IMR-90 (cell line): ENCODE data around the gene GPR152. TPM values are rescaled to one million over a fixed set of nuclear protein-coding genes. Genes with fewer than 3 reads are reported as not detected.

Experiments
- ATAC-seq: fragments of 200-7000 bp; cut with Tn5 transposase; 2 replicates; pipeline ENCODE4 v1.9.1; 2020; ENCODE audit warnings: low read depth, mild to moderate bottlenecking, moderate library complexity
- BruUV-seq: library from RNA; stranded (reverse); fragments of 400-500 nt; replicated peaks from 2 replicates; lab custom pipeline; 2021; lab: Mats Ljungman, UMichigan
- CTCF ChIA-PET: fragments of 300-600 bp; formaldehyde crosslinking; extraction: SDS; loops from one replicate; lab custom pipeline; 2021; ENCODE audit warnings: antibody characterized with exemption; lab: Yijun Ruan, JAX
- POLR2A ChIA-PET: fragments of 300-600 bp; sonication (Branson Sonifier 250); formaldehyde crosslinking; loops from one replicate; lab custom pipeline; 2022; ENCODE audit warnings: antibody characterized with exemption; ENCODE audit not compliant: unreplicated experiment; lab: Charles Lee
- DNase-seq: peaks from one replicate; pipeline ENCODE4 v3.0.0; 2013
- H2AFZ ChIP-seq: replicated peaks from 2 replicates; pipeline ENCODE3; 2013; ENCODE audit warnings: low read length, mild to moderate bottlenecking; ENCODE audit not compliant: poor library complexity
- H2AK5ac ChIP-seq: 2 replicates; pipeline ENCODE4 v1.6.1; 2013; ENCODE audit warnings: low read depth, low read length, inconsistent platforms
- H2AK9ac ChIP-seq: replicated peaks from 2 replicates; pipeline ENCODE3; 2013; ENCODE audit warnings: mild to moderate bottlenecking, low read depth, low read length, moderate library complexity; ENCODE audit not compliant: poor library complexity
- H2BK120ac ChIP-seq: 2 replicates; pipeline ENCODE4 v1.6.1; 2013; ENCODE audit warnings: low read depth, low read length, inconsistent platforms
- H2BK15ac ChIP-seq: 3 replicates; pipeline ENCODE4 v1.6.1; 2013; ENCODE audit warnings: low read depth, low read length, inconsistent platforms
- H2BK20ac ChIP-seq: 2 replicates; pipeline ENCODE4 v1.6.1; 2013; ENCODE audit warnings: low read depth, mild to moderate bottlenecking, inconsistent platforms, low read length, moderate library complexity
- H2BK5ac ChIP-seq: 2 replicates; pipeline ENCODE4 v1.6.1; 2013; ENCODE audit warnings: mild to moderate bottlenecking, low read depth, low read length, inconsistent platforms; ENCODE audit not compliant: poor library complexity, severe bottlenecking
- H3K14ac ChIP-seq: replicated peaks from 2 replicates; pipeline ENCODE4 v1.6.1; 2013; ENCODE audit warnings: low read depth, low read length, inconsistent platforms
- H3K18ac ChIP-seq: 2 replicates; pipeline ENCODE4 v1.6.1; 2013; ENCODE audit warnings: low read depth, low read length, control low read depth
- H3K23ac ChIP-seq: 2 replicates; pipeline ENCODE4 v1.6.1; 2013; ENCODE audit warnings: low read depth, low read length, inconsistent platforms
- H3K27ac ChIP-seq: 2 replicates; pipeline ENCODE4 v1.5.1; 2013; ENCODE audit warnings: mild to moderate bottlenecking, control low read depth, low read length; ENCODE audit not compliant: insufficient read depth
- H3K27me3 ChIP-seq: 2 replicates; pipeline ENCODE4 v1.6.1; 2013; ENCODE audit warnings: low read length; ENCODE audit not compliant: control insufficient read depth, insufficient read depth
- H3K36me3 ChIP-seq: 2 replicates; pipeline ENCODE4 v1.6.1; 2013; ENCODE audit warnings: low read length, mixed read lengths; ENCODE audit not compliant: control insufficient read depth, insufficient read depth
- H3K4ac ChIP-seq: 2 replicates; pipeline ENCODE4 v1.6.1; 2013; ENCODE audit warnings: low read depth, low read length, inconsistent platforms
- H3K4me1 ChIP-seq: 2 replicates; pipeline ENCODE4 v1.6.1; 2013; ENCODE audit warnings: low read length, mixed read lengths; ENCODE audit not compliant: control insufficient read depth, insufficient read depth
- H3K4me2 ChIP-seq: 2 replicates; pipeline ENCODE4 v1.6.1; 2013; ENCODE audit warnings: low read depth, mild to moderate bottlenecking, control low read depth, low read length, moderate library complexity
- H3K4me3 ChIP-seq: 2 replicates; pipeline ENCODE4 v1.5.1; 2013; ENCODE audit warnings: low read depth, mild to moderate bottlenecking, control low read depth, low read length, moderate library complexity; ENCODE audit not compliant: insufficient read depth
- H3K56ac ChIP-seq: 2 replicates; pipeline ENCODE4 v1.6.1; 2013; ENCODE audit warnings: low read length, inconsistent platforms; ENCODE audit not compliant: insufficient read depth; ENCODE audit errors: extremely low read depth
- H3K79me1 ChIP-seq, 2 experiments: 2 replicates each; pipeline ENCODE4 v1.6.1; 2013; ENCODE audit warnings: low read length in 2 of 2, inconsistent platforms in 1 of 2, low read depth in 1 of 2
- H3K9ac ChIP-seq: 2 replicates; pipeline ENCODE4 v1.6.1; 2013; ENCODE audit warnings: low read depth, low read length, control low read depth
- H3K9me1 ChIP-seq: 2 replicates; pipeline ENCODE4 v1.6.1; 2013; ENCODE audit warnings: low read length, inconsistent platforms; ENCODE audit not compliant: insufficient read depth
- H3K9me3 ChIP-seq: 2 replicates; pipeline ENCODE4 v1.6.1; 2013; ENCODE audit warnings: low read length; ENCODE audit not compliant: control insufficient read depth, insufficient read depth
- H4K20me1 ChIP-seq: 2 replicates; pipeline ENCODE4 v1.6.1; 2013; ENCODE audit warnings: low read length, inconsistent platforms; ENCODE audit not compliant: insufficient read depth
- H4K5ac ChIP-seq: 2 replicates; pipeline ENCODE4 v1.6.1; 2013; ENCODE audit warnings: mild to moderate bottlenecking, low read depth, low read length, control low read depth
- H4K8ac ChIP-seq, 2 experiments: 2 replicates each; pipeline ENCODE4 v1.6.1; 2013; ENCODE audit warnings: low read depth in 2 of 2, low read length in 2 of 2, control low read depth in 1 of 2, inconsistent platforms in 1 of 2
- H4K91ac ChIP-seq: 2 replicates; pipeline ENCODE4 v1.6.1; 2013; ENCODE audit warnings: low read depth, low read length, inconsistent platforms; ENCODE audit not compliant: insufficient read depth
- CEBPB ChIP-seq: IDR thresholded peaks from 2 replicates; pipeline ENCODE4 v1.6.1; 2012; ENCODE audit warnings: low read depth, low read length, improper control_type of control experiment
- CHD1 ChIP-seq: IDR thresholded peaks from 2 replicates; pipeline ENCODE4 v1.6.1; 2012; ENCODE audit warnings: low read depth, low read length, improper control_type of control experiment
- CTCF ChIP-seq: conservative IDR thresholded peaks from 2 replicates; pipeline ENCODE4 v1.5.1; 2012; ENCODE audit warnings: mild to moderate bottlenecking, low read depth, low read length, improper control_type of control experiment
- ELK1 ChIP-seq: fragments of 150-350 bp; IDR thresholded peaks from 2 replicates; pipeline ENCODE4 v1.6.1; 2016; ENCODE audit warnings: low read depth, mild to moderate bottlenecking, low read length, moderate library complexity, borderline replicate concordance
- FOS ChIP-seq: fragments of 150-350 bp; IDR thresholded peaks from 2 replicates; pipeline ENCODE4 v1.6.1; 2016; ENCODE audit warnings: low read depth, low read length
- MAFK ChIP-seq: IDR thresholded peaks from 2 replicates; pipeline ENCODE4 v1.6.1; 2012; ENCODE audit warnings: low read depth, low read length, improper control_type of control experiment
- MAZ ChIP-seq: IDR thresholded peaks from 2 replicates; pipeline ENCODE4 v1.6.1; 2012; ENCODE audit warnings: low read depth, mild to moderate bottlenecking, low read length, improper control_type of control experiment, moderate library complexity, borderline replicate concordance
- MXI1 ChIP-seq: IDR thresholded peaks from 2 replicates; pipeline ENCODE4 v1.6.1; 2012; ENCODE audit warnings: low read depth, mild to moderate bottlenecking, low read length, moderate library complexity, borderline replicate concordance
- NFE2L2 ChIP-seq: fragments of 150-350 bp; IDR thresholded peaks from 2 replicates; pipeline ENCODE4 v1.6.1; 2016; ENCODE audit warnings: low read depth, mild to moderate bottlenecking, low read length
- POLR2A ChIP-seq: IDR thresholded peaks from 2 replicates; pipeline ENCODE4 v1.6.1; 2012; ENCODE audit warnings: mild to moderate bottlenecking, low read depth, low read length
- RAD21 ChIP-seq: IDR thresholded peaks from 2 replicates; pipeline ENCODE4 v1.6.1; 2012; ENCODE audit warnings: low read length, improper control_type of control experiment
- RCOR1 ChIP-seq: IDR thresholded peaks from 2 replicates; pipeline ENCODE4 v1.6.1; 2012; ENCODE audit warnings: mild to moderate bottlenecking, low read length, improper control_type of control experiment; ENCODE audit not compliant: insufficient replicate concordance
- RFX5 ChIP-seq: IDR thresholded peaks from 2 replicates; pipeline ENCODE4 v1.8.0; 2012; ENCODE audit warnings: low read depth, mild to moderate bottlenecking, low read length, moderate library complexity
- SMC3 ChIP-seq: fragments of 150-350 bp; IDR thresholded peaks from 2 replicates; pipeline ENCODE4 v1.6.1; 2016; ENCODE audit warnings: low read depth, mild to moderate bottlenecking, antibody characterized with exemption, low read length, moderate library complexity
- USF2 ChIP-seq: fragments of 150-350 bp; IDR thresholded peaks from 2 replicates; pipeline ENCODE4 v1.6.1; 2017; ENCODE audit warnings: mild to moderate bottlenecking, antibody characterized with exemption, low read length, low read depth
- WGBS, 2 experiments: methylation state at CpG; one replicate each; pipeline versions ENCODE4 v1.1.5 to v1.1.7; 2013; ENCODE audit warnings: missing lambda C conversion rate in 2 of 2; ENCODE audit not compliant: insufficient read length in 1 of 2; ENCODE audit errors: extremely low coverage in 2 of 2; 5-methylcytosine and 5-hydroxymethylcytosine counted together
- dilution Hi-C: fragments of 300-500 bp; cut with HindIII; formaldehyde crosslinking; loops from one replicate; pipeline ENCODE4 v1.14.3; 2018; ENCODE audit warnings: low sequenced_read_pairs; ENCODE audit not compliant: unreplicated experiment
- in situ Hi-C: fragments of 300-500 bp; cut with MboI; formaldehyde crosslinking; loops from 3 replicates; pipeline ENCODE4 v1.14.3; 2019; ENCODE audit warnings: low sequenced_read_pairs, inconsistent platforms, mixed read lengths
- intact Hi-C: fragments of 100-400 bp; cut with micrococcal nuclease; formaldehyde crosslinking; loops from 2 replicates; pipeline ENCODE4 v1.10.0; 2022
- polyA plus RNA-seq, 3 experiments: library from polyadenylated mRNA; depleted of rRNA; stranded (reverse); fragments of >200 nt; gene quantifications; 2 replicates each; pipeline ENCODE4 v1.2.3, GENCODE V29; 2012; ENCODE audit warnings: low replicate concordance in 1 of 3
- total RNA-seq: library from RNA; depleted of rRNA; stranded (reverse); fragments of >200 nt; gene quantifications from 2 replicates; pipeline ENCODE4 v1.2.3, GENCODE V29; 2012

GPR152 gene
- total and polyA plus RNA-seq, 2 of the 4 experiments (the other 2 are of a cell fraction) = not detected

DNA sequence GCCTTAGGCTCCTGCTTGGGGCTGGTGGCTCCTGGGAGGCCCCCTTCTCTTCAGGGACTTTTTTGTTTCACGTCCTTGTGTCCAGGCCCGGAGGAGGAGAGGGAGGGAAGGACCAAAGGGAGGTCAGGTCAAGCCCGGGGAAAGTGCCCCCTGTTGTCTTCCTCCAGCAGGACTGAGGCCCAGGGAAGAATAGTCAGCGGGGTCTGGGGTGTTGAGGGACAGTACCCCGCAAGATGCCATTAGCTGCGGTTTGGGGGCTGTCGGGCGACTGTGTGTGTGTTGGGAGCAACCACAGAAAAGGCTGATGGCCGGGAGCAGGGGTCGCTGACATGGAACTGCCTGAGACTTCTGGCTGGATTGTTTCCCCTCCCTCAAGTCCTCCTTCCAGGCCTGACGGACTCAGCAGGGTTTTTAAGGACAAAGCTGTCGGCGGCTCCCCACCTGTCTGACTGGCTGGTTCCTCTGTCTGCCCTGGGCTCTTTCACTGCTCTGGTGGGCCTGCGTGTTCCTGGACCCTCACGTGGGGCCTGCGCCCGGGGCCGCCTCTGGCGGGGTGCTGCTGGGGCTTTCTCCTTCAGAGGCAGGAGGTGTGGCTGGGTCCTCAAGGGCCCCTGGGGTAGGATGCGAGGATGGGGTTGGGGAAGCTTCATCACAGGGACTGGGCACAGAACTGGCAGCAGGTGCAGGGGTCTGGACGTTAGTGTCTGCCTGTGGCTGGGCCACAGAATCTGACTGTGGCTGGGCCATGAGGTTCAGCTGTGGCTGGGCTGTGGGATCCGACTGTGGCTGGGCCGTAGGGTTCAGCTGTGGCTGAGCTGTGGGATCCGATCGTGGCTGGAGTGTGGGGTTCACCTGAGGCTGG is 1.5 kb downstream of the GPR152 start:
- ChIA-PET POLR2A (no interaction called here), CTCF (no interaction called here)
- dilution Hi-C loops = no loop called here
- TF ChIP-seq MAZ = no peak
- TF ChIP-seq CEBPB = no peak
- TF ChIP-seq USF2 = no peak
- TF ChIP-seq CHD1 = no peak
- no peak for TF ChIP-seq NFE2L2
- TF ChIP-seq RCOR1 = no peak
- no peak for TF ChIP-seq FOS
- no peak for TF ChIP-seq ELK1
- TF ChIP-seq MAFK = no peak
- TF ChIP-seq SMC3 = no peak
- no peak for TF ChIP-seq MXI1
- TF ChIP-seq CTCF = no peak
- TF ChIP-seq RFX5 = no peak
- no peak for TF ChIP-seq POLR2A
- TF ChIP-seq RAD21 = no peak

More for the DNA sequence above, 1.5 kb downstream of the GPR152 start:
- 71% methylated on average over 8 of the region's 25 CpGs; no CpG with 5 or more reads in 1 of the 2 experiments for WGBS, 2 experiments
- in situ Hi-C loops = no loop called here
- Histone ChIP-seq H4K8ac (no peak overlapping the region), H2AFZ (no peak overlapping the region), H3K27me3 (peaks cover 11% of the 10 kb centered on the region; the same call in 1 of the 2 replicates), H2BK20ac (no peak overlapping the region), H3K4me1 (no peaks in the 10 kb centered on the region), H2BK5ac (no peak overlapping the region), H3K9me1 (no peaks in the 10 kb centered on the region), H4K5ac (no peak overlapping the region), H2AK5ac (no peak overlapping the region), H3K56ac (no peak overlapping the region), H4K20me1 (no peaks in the 10 kb centered on the region), H3K14ac (no peak overlapping the region), H2AK9ac (no peak overlapping the region), H3K4me2 (no peak overlapping the region), H3K4ac (no peak overlapping the region), H4K91ac (no peak overlapping the region), H2BK120ac (no peak overlapping the region), H3K79me1 (no peaks in the 10 kb centered on the region), H2BK15ac (no peak overlapping the region), H3K23ac (no peak overlapping the region), H3K4me3 (no peak overlapping the region), H3K27ac (no peak overlapping the region), H3K36me3 (no peaks in the 10 kb centered on the region), H3K9ac (no peak overlapping the region), H3K18ac (no peak overlapping the region), H3K9me3 (no peaks in the 10 kb centered on the region)
- no TSS peak for BruUV-seq
- ATAC-seq (no peak), DNase-seq (no peak)
- intact Hi-C loops = no loop called here
